Suprapubic skin (tissue), 3 donors: ENCODE results near the gene SPATA31E1.

Experiments used
- POLR2A ChIP-seq, 2 donors: fragments of 450-650 bp; IDR thresholded peaks; one replicate each; pipeline ENCODE4 v1.6.1; 2017; ENCODE audit warnings: antibody characterized with exemption in 2 of 2, mild to moderate bottlenecking in 2 of 2, moderate library complexity in 2 of 2
- TF ChIP-seq, protein P1 (sequence below), 2 donors: fragments of 200-600 bp in 1 of 2; fragments of 450-650 bp in 1 of 2; sonication (generic) in 1 of 2; IDR thresholded peaks; one replicate each; pipeline ENCODE4 v1.5.1; 2016 to 2019; ENCODE audit warnings: antibody characterized with exemption in 2 of 2, mild to moderate bottlenecking in 1 of 2, moderate library complexity in 1 of 2

DNA sequence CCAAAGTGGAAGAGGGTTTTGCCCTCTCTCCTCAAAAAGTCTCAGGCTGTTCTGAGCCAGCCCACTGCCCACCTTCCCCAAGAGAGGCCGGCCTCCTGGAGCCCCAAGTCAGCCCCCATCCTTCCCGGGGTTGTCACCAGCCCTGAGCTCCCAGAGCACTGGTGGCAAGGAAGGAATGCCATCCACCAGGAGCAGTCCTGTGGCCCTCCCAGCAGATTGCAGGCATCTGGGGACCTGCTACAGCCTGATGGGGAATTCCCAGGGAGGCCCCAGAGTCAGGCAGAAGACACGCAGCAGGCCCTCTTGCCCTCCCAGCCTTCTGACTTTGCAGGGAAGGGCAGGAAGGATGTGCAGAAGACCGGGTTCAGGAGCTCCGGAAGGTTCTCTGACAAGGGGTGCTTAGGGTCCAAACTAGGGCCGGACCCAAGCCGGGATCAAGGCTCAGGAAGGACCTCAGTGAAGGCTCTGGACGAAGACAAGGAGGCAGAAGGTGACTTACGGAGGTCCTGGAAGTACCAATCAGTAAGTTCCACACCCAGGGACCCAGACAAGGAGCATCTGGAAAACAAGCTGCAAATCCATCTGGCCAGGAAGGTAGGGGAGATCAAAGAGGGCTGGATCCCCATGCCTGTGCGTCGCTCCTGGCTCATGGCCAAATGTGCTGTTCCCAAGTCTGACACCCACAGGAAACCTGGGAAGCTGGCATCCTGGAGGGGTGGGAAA is 3.7 kb downstream of the SPATA31E1 start:
- TF ChIP-seq, protein P1, sequence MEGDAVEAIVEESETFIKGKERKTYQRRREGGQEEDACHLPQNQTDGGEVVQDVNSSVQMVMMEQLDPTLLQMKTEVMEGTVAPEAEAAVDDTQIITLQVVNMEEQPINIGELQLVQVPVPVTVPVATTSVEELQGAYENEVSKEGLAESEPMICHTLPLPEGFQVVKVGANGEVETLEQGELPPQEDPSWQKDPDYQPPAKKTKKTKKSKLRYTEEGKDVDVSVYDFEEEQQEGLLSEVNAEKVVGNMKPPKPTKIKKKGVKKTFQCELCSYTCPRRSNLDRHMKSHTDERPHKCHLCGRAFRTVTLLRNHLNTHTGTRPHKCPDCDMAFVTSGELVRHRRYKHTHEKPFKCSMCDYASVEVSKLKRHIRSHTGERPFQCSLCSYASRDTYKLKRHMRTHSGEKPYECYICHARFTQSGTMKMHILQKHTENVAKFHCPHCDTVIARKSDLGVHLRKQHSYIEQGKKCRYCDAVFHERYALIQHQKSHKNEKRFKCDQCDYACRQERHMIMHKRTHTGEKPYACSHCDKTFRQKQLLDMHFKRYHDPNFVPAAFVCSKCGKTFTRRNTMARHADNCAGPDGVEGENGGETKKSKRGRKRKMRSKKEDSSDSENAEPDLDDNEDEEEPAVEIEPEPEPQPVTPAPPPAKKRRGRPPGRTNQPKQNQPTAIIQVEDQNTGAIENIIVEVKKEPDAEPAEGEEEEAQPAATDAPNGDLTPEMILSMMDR (IDR thresholded peaks at IDR 0.05) = no peak
- TF ChIP-seq POLR2A (IDR thresholded peaks at IDR 0.05) = no peak
